Measurements from ENCODE around the gene GALM.

DNA sequence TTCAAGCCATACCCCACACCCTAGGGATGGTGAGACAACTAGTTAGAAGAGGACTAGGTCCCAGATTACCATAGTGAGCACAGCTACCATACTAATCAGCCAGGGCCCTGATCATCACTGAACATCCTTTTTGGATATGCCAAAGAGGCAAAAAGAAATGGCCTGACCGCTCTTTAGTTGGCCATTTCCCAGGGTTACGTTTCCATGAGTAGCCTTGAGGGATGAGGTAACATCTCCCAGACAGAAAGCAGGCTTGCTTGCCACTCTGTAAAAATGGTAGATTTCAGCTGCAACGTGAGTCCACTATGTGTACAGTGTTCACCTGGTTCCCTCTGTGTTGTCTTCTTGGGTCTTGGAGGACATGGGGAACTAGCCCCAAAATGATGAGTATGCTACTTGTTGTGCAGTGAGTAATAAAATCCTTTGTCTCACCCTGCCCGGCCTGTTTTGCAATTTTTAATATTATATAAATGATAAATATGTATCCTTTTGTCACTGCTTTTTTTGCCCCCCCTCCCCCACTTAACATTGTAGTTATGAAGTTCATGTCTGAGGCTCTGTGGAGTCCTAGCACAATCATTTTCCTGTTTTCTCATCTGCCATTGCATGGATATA, 8.9 kb upstream of the GALM start:
- TF ChIP-seq EZH2 (IDR thresholded peaks at IDR 0.05; ENCODE audit: borderline replicate concordance, low read depth, low read length, severe bottlenecking): no peak
- TF ChIP-seq, protein P1, sequence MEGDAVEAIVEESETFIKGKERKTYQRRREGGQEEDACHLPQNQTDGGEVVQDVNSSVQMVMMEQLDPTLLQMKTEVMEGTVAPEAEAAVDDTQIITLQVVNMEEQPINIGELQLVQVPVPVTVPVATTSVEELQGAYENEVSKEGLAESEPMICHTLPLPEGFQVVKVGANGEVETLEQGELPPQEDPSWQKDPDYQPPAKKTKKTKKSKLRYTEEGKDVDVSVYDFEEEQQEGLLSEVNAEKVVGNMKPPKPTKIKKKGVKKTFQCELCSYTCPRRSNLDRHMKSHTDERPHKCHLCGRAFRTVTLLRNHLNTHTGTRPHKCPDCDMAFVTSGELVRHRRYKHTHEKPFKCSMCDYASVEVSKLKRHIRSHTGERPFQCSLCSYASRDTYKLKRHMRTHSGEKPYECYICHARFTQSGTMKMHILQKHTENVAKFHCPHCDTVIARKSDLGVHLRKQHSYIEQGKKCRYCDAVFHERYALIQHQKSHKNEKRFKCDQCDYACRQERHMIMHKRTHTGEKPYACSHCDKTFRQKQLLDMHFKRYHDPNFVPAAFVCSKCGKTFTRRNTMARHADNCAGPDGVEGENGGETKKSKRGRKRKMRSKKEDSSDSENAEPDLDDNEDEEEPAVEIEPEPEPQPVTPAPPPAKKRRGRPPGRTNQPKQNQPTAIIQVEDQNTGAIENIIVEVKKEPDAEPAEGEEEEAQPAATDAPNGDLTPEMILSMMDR (IDR thresholded peaks at IDR 0.05; ENCODE audit: extremely low read depth in 1 of 2, insufficient read depth in 1 of 2, low read depth in 1 of 2, low read length in 2 of 2): no peak

Measured in endothelial cell of umbilical vein (primary cell).